C1 segment of cervical spinal cord (tissue), 14 donors: ENCODE measurements around the gene UGT1A1.

Experiments used
- DNase-seq, 14 donors: peaks; one replicate each; lab custom pipeline; 2025; lab: John Stamatoyannopoulos, UW

The UGT1A1 gene

DNA sequence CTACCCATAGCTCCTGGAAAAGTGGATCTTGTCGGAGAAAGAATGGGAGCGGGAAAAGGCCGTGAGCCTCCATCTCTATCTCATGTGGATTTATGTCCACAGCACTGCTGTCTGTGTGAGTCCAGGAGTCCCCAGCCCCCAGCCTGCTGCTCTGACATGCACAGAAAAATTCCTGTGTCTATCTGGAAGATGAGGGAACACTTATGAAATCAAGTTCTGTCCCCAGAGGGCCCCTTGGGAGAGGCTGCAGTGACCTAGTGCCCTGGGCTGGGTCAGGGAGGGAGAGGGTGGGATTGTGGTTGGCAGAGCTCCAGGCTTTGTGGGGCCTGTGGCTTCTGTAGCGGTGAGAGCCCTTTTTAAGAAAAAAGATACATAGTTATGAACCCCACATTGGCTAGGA is 56.7 kb downstream of the UGT1A1 start:
- DNase-seq: no peak

DNA sequence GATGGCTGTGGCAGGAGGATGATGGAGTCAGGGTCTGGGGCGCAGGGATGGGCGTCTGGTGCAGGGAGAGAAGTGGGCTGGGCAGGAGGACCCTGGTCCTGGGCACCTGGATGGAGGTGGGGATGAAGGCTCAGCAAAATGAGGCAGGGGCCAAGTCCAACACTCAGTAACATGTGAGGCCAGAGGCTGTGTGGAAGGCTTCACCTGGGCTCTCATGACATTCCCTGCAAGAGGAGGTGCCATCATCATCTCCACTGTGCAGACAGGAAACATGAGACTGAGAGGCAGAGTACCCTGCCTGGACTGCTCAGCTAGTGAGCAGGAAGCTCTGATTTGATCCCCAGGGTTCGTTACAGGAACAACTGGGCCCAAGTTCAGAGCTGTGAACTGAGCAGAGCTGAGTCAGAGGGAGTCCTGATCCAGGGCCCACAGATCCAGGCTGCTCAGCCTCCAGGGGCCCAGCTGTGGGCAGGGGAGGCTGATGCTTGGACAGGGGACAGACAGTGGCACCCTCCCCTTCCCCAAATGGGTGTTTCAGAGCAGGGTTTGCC is 57.4 kb downstream of the UGT1A1 start:
- no peak for DNase-seq

DNA sequence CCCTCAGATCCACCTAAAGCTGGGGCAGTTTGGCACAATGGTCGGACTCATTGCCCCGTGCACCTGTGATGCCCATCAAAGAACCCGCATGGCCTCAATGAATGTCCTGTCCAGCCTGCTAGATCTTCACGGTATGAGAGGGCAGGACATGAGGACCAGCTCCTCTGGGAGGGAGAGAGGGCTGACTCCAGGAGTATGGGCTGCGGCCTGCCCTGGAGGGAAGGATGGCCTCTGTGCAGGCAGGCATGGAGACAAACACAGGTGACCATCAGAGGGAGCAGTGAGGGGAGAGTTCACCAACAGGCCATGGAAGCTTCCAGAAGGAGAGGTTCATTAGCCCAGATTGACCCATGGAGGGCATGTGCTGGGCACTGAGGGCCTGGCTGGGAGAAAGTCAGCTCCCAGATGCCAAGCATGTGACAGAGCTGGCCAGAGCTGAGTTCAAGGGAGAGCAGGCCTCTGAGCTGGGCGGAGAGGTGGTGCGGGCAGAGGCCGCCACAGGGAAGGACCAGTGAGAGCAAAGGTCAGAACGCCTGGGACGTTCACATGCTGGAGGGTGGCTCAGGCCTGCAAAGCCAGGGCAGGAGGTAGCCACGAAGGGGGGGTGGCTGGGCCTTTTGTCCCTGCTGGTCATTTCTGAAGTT is 58.0 kb downstream of the UGT1A1 start:
- DNase-seq: no peak

DNA sequence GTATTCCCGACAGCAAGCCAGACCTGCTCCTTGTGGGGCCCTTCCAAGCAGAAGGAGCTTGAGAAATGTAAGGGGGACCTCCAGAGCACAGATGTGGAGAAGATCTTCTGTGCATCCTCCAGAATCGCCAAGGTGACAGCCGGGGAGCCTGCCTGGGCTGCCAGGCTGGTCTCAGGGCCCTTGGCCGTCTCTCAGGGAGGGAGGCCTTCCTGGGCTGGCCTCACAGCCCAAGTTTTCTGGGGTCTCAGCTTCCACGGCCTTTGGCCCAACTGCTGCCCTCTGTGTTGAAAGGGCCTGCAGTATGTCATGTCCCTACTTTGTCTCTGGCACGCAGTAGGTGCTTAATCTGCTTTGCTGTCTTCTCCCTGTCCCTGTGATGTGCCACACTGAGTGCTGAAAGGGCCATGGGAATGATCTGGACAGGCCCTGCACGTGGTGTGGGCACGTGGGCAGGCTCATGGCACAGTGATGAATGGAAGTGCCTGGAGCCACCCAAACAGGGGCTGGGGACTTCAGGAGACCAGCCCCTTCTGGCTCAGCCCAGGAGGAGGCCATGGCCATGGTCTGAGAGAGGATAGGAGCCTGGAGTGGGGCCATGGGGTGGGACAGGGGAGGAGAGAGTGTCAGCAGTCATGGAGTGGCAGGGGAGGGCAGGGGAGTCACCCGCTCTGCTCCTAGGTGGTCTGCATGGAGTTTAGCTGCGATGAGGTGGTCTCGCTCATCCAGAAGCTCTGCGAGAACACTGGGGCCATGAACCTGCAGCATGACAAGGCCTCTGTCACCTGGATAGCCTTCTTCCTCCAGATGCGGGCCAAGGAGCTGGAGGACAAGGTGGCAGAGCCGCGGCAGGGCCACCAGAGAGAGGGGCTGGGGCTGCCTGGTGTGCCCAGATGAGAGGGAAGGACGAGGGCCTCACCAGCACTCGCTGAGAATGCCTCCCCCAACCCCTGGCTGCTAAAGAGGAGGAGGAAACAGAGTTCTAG is 58.9 kb downstream of the UGT1A1 start:
- no peak for DNase-seq

DNA sequence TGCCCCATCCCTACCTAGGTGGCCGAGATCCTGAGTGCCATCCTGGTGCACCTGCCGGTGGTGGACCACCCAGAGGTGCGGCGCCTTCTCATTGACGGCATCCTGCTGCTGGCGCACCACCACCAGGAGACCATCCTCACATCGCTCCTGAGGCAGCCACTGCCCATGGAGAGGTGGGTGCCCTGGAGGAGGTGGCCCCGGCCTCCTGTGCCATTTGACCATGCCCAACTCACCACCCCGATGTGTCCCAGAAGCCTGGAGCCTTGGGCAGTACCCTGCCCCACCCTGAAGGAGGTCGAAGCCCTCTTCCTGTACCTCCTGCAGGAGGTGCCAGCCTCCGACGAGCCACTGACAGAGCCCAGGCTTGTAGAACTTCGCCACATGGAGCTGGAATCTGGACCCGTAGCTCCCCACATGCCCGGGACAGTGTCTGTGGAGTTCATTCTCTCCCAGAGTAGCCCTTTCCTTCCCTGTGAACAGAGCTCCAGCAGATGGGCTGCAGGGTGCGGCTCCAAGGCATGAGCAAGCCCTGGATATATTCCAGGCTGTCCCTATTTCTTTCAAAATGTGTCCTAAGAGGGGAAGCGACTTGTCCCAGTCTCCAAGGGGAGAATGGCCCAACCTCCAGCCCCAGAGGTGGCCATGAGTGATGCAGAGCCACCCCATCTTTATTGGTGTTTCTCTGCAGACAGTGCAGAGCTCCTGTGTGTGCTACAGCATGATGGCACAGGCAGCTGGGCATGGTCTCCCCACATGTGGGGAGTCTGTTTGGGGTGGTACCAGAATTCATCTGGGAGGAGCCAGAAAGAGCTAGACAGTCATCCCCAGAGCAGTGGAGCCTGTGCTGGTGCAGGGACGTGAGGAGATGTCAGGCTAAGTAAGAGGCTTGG is 60.1 kb downstream of the UGT1A1 start:
- DNase-seq: no peak

DNA sequence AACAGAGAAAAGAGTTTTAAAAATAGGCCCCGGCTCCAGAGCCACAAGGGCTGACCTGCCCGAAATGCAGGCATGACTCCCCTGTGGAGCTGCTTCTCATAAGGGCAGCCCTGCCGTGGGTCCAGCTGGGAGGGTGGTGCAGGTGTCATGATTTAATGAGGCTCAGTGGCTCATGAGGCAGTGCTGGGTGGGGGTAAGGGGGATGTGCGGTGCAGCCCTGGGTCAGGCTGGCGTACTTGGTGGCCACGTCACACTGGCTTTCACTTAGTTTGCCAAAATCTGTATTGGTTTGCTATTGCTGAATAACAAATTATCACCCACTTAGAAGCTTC is 60.7 kb downstream of the UGT1A1 start:
- DNase-seq: no peak

DNA sequence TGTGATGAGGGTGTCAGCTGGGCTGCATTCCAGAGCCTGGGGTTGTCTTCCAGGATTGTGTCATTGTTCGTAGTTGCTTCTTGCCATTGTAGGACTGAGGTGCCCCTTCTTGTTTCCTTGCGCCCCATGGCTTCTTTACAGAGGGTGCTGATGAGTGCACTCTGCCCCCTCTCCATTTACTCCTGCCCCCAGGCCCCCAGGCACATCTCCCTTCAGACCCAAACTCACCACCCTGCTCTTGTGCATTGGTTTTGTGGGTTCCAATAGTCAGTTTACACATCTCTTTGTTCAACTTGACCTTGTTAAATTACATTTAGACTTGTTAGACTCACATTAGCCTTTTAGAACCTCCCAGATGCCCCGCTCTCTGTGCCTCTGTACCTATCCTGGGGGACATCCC is 61.1 kb downstream of the UGT1A1 start:
- no peak for DNase-seq

DNA sequence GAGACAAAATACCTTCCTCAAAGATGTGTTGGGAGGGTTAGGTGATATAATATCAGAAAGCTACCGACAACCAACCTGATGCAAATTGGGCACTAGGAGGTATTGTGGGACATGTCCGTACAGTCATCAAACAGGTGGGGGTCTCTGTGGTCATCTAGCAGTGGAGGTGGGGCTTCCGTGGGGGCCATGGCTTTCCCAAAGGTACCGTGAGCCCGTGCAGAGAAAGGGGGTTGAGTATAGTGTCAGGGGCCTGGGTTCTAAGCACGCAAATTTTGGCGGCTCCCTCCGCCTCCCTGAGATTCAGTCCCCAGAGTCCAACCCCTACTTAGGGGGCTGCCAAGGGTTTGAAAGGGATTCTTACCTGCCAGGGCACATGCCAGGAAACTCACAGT is 61.6 kb downstream of the UGT1A1 start:
- DNase-seq: no peak

DNA sequence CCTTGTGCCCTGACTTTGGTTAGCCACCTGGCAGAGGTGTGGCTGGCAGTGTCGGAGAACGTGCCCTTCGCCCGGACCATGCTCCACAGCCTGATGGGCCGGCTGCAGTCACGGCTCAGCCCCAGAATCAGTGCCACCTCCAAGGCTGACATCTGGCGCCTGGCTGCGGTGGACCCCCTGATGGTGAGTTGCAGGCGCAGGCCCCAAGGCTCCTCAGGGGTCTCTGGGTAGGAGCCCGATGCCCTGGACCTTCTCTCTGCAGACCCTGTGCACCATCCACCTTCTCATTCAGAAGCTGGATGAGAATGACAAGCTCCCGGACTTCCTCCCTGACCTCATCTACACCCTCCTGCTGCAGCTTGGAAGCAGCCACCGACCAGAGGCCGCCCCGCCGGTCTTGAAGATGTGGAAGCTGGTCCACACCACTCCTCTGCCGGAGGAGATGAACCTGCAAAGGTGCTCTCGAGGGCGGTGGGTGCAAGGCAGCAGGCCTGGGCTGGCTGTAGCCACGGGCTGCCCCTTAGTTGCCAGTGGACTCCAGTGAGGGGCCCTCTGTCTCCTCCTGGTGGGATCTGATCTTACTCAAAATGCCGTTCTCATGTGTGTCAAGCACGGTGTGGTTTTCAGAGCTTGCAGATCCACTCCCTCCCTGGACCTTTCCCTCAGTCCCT is 62.2 kb downstream of the UGT1A1 start:
- no peak for DNase-seq
